MCF 10A (cell line): Measurements from ENCODE around the gene B3GNT7. TPM values are rescaled to one million over a fixed set of nuclear protein-coding genes. Genes with fewer than 3 reads are reported as not detected.

Experiments
- BruUV-seq: library from RNA; stranded (reverse); fragments of 400-500 nt; replicated peaks from 2 replicates; lab custom pipeline; 2021; lab: Mats Ljungman, UMichigan
- CTCF ChIA-PET: fragments of 300-600 bp; sonication (Branson Sonifier 250); formaldehyde crosslinking; extraction: SDS; loops from one replicate; lab custom pipeline; 2021; ENCODE audit warnings: antibody characterized with exemption, inconsistent platforms; lab: Yijun Ruan, JAX
- POLR2A ChIA-PET: fragments of 300-600, 350-650 bp; sonication (Branson Sonifier 250); formaldehyde crosslinking; extraction: SDS; loops from one replicate; lab custom pipeline; 2020; ENCODE audit warnings: antibody characterized with exemption, inconsistent platforms; lab: Yijun Ruan, JAX
- DNase-seq: peaks from one replicate; pipeline ENCODE4 v3.0.0-alpha.2; 2018; ENCODE audit not compliant: unreplicated experiment
- H3K27ac Mint-ChIP-seq: one replicate; pipeline ENCODE4 v1.8.0; 2022; ENCODE audit warnings: mild to moderate bottlenecking, low read depth, mixed read lengths; ENCODE audit not compliant: unreplicated experiment
- H3K27me3 Mint-ChIP-seq: one replicate; pipeline ENCODE4 v1.8.0; 2022; ENCODE audit warnings: mixed read lengths; ENCODE audit not compliant: insufficient read depth, unreplicated experiment
- H3K36me3 Mint-ChIP-seq: one replicate; pipeline ENCODE4 v1.8.0; 2022; ENCODE audit warnings: mild to moderate bottlenecking, moderate library complexity, mixed read lengths; ENCODE audit not compliant: insufficient read depth, unreplicated experiment
- H3K4me1 Mint-ChIP-seq: one replicate; pipeline ENCODE4 v1.8.0; 2022; ENCODE audit warnings: mixed read lengths; ENCODE audit not compliant: insufficient read depth, unreplicated experiment
- H3K4me3 Mint-ChIP-seq: one replicate; pipeline ENCODE4 v1.8.0; 2022; ENCODE audit warnings: mild to moderate bottlenecking, moderate library complexity, mixed read lengths; ENCODE audit not compliant: unreplicated experiment
- H3K9me3 Mint-ChIP-seq: one replicate; pipeline ENCODE4 v1.8.0; 2022; ENCODE audit warnings: mixed read lengths; ENCODE audit not compliant: unreplicated experiment
- intact Hi-C: fragments of 100-400 bp; cut with micrococcal nuclease; formaldehyde crosslinking; loops from 2 replicates; pipeline ENCODE4 v1.14.1; 2022
- total RNA-seq: library from RNA; stranded (reverse); gene quantifications from 2 replicates; pipeline ENCODE4 v1.2.3, GENCODE V29; 2022
- TF ChIP-seq, protein P1 (sequence below): fragments of 200-600 bp; IDR thresholded peaks from one replicate; pipeline ENCODE4 v1.8.0; 2022; ENCODE audit warnings: antibody characterized with exemption, mild to moderate bottlenecking; ENCODE audit not compliant: unreplicated experiment

B3GNT7 gene
- total RNA-seq, 1 experiment from 2014 or later, result not detected

- H3K4me3 Mint-ChIP-seq, result no peak overlapping the region
- H3K27ac Mint-ChIP-seq, result no peak overlapping the region
- TF ChIP-seq, protein P1, sequence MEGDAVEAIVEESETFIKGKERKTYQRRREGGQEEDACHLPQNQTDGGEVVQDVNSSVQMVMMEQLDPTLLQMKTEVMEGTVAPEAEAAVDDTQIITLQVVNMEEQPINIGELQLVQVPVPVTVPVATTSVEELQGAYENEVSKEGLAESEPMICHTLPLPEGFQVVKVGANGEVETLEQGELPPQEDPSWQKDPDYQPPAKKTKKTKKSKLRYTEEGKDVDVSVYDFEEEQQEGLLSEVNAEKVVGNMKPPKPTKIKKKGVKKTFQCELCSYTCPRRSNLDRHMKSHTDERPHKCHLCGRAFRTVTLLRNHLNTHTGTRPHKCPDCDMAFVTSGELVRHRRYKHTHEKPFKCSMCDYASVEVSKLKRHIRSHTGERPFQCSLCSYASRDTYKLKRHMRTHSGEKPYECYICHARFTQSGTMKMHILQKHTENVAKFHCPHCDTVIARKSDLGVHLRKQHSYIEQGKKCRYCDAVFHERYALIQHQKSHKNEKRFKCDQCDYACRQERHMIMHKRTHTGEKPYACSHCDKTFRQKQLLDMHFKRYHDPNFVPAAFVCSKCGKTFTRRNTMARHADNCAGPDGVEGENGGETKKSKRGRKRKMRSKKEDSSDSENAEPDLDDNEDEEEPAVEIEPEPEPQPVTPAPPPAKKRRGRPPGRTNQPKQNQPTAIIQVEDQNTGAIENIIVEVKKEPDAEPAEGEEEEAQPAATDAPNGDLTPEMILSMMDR, result no peak
- CTCF ChIA-PET, result no interaction called here
- no peaks in the 10 kb centered on the region for H3K27me3 Mint-ChIP-seq
- DNase-seq, result no peak
- H3K9me3 Mint-ChIP-seq, result no peaks in the 10 kb centered on the region
- peaks cover 7% of the 10 kb centered on the region for H3K36me3 Mint-ChIP-seq
- POLR2A ChIA-PET, result interaction anchor here (1.2 kb wide), 1 partner anchor 9 kb away, joined by 6 read pairs; no protein-coding TSS in a partner anchor
- H3K4me1 Mint-ChIP-seq, result no peaks in the 10 kb centered on the region
- intact Hi-C loops, result no loop called here
- no TSS peak for BruUV-seq
Observed at GRCh38 chr2:231355508-231356465, 39.7 kb upstream of the B3GNT7 start.

GRCh38 chr2:231356466-231356844, 39.1 kb upstream of the B3GNT7 start:
- POLR2A ChIA-PET, result interaction anchor here (1.2 kb wide), 1 partner anchor 10 kb away, joined by 6 read pairs; no protein-coding TSS in a partner anchor

DNA sequence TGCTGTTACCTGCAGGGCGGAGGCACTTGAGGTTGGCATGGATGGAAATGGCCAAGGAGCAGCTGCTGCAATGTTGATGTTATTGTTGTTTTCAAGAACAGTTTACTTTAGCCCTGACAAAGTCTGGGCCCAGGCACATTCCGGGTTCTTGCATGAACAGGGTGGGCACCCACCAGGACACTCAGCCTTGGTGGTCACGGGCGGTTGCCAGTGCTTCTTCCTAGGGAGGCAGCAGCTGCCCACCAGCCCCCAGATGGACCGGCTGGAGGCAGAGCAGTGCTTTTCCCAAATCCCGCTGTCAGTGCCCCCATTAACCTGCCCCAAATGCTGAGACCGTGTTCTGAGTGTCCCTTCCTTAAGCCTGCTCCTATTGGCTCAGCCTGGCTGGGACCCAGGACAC, 38.5 kb upstream of the B3GNT7 start:
- Mint-ChIP-seq H3K4me1 (no peaks in the 10 kb centered on the region), H3K36me3 (peaks cover 12% of the 10 kb centered on the region), H3K27ac (no peak overlapping the region), H3K4me3 (no peak overlapping the region), H3K27me3 (no peaks in the 10 kb centered on the region), H3K9me3 (no peaks in the 10 kb centered on the region)
- no peak for DNase-seq
- BruUV-seq, result no TSS peak
- ChIA-PET CTCF (no interaction called here), POLR2A (no interaction called here)
- intact Hi-C loops, result no loop called here
- TF ChIP-seq, protein P1, result no peak

More at GRCh38 chr2:231356466-231356844, 39.1 kb upstream of the B3GNT7 start:
- TF ChIP-seq, protein P1, result no peak
- Mint-ChIP-seq H3K27me3 (no peaks in the 10 kb centered on the region), H3K27ac (no peak overlapping the region), H3K36me3 (peaks cover 12% of the 10 kb centered on the region), H3K9me3 (no peaks in the 10 kb centered on the region), H3K4me3 (no peak overlapping the region), H3K4me1 (no peaks in the 10 kb centered on the region)
- CTCF ChIA-PET, result no interaction called here
- intact Hi-C loops, result no loop called here
- BruUV-seq, result no TSS peak
- DNase-seq, result no peak

GRCh38 chr2:231357931-231358330, 37.6 kb upstream of the B3GNT7 start:
- Mint-ChIP-seq H3K9me3 (no peaks in the 10 kb centered on the region), H3K4me3 (no peak overlapping the region), H3K27ac (no peak overlapping the region), H3K27me3 (no peaks in the 10 kb centered on the region), H3K36me3 (peaks cover 5% of the 10 kb centered on the region), H3K4me1 (no peaks in the 10 kb centered on the region)
- no TSS peak for BruUV-seq
- intact Hi-C loops, result no loop called here
- DNase-seq, result no peak
- ChIA-PET CTCF (no interaction called here), POLR2A (no interaction called here)
- TF ChIP-seq, protein P1, result no peak
